GM18502 (cell line): ENCODE results near the gene CXADR.
"Not testable (repeated sequence)": the region's sequence is repeated elsewhere in the genome, so short reads cannot be mapped to it uniquely, and the experiment has no call there.

ENCODE experiments used
- ATAC-seq: cut with Tn5 transposase; IDR thresholded peaks from one replicate; pipeline ENCODE4 v1.9.1; 2021; ENCODE audit warnings: mild to moderate bottlenecking; ENCODE audit not compliant: unreplicated experiment, poor library complexity

CXADR gene

GRCh38 chr21:17512253-17513213, at the start of gene CXADR:
TSS of gene CXADR (plus strand) at chr21:17513043. CDS start at chr21:17513130, 87 bp downstream.
- ATAC-seq = peak; percentile 94

- ATAC-seq = no peak
These were observed 46.7 kb upstream of the CXADR start for GRCh38 chr21:17466166-17466565.

GRCh38 chr21:17467392-17467791, 45.5 kb upstream of the CXADR start:
- no peak for ATAC-seq

GRCh38 chr21:17467829-17468228, 45.0 kb upstream of the CXADR start:
- ATAC-seq = no peak

GRCh38 chr21:17468698-17469097, 44.1 kb upstream of the CXADR start:
- ATAC-seq = no peak

- ATAC-seq = no peak
These were observed 43.1 kb upstream of the CXADR start for GRCh38 chr21:17469727-17470126.

GRCh38 chr21:17472182-17472581, 40.7 kb upstream of the CXADR start:
- ATAC-seq = no peak

GRCh38 chr21:17472592-17473271, 40.1 kb upstream of the CXADR start:
- ATAC-seq = no peak

- peak; percentile 91 for ATAC-seq
These were observed 36.8 kb upstream of the CXADR start for GRCh38 chr21:17476006-17476405.

GRCh38 chr21:17478156-17478555, 34.7 kb upstream of the CXADR start:
- ATAC-seq = not testable (repeated sequence)

GRCh38 chr21:17479606-17480005, 33.2 kb upstream of the CXADR start:
- ATAC-seq = no peak

- ATAC-seq = no peak
These were observed 29.9 kb upstream of the CXADR start for GRCh38 chr21:17482928-17483327.

GRCh38 chr21:17488620-17489019, 24.2 kb upstream of the CXADR start:
- ATAC-seq = peak; percentile 96

- not testable (repeated sequence) for ATAC-seq
These were observed 23.3 kb upstream of the CXADR start for GRCh38 chr21:17489565-17489964.

- ATAC-seq = peak; percentile 66
These were observed 21.0 kb upstream of the CXADR start for GRCh38 chr21:17491716-17492414.

GRCh38 chr21:17492415-17493168, 20.3 kb upstream of the CXADR start:
- no peak for ATAC-seq

GRCh38 chr21:17494051-17494450, 18.8 kb upstream of the CXADR start:
- no peak for ATAC-seq

GRCh38 chr21:17495680-17496079, 17.2 kb upstream of the CXADR start:
- ATAC-seq = no peak

- no peak for ATAC-seq
These were observed 15.5 kb upstream of the CXADR start for GRCh38 chr21:17497316-17497715.

GRCh38 chr21:17498586-17498985, 14.3 kb upstream of the CXADR start:
- ATAC-seq = no peak
